GM12874 (cell line): ENCODE measurements around the gene SLC7A6.

Experiments
- CTCF ChIP-seq: IDR thresholded peaks from 2 replicates; pipeline ENCODE4 v1.5.1; 2011; ENCODE audit warnings: low read depth, mild to moderate bottlenecking, control low read depth, low read length, moderate library complexity; ENCODE audit not compliant: insufficient read depth

Gene SLC7A6

GRCh38 chr16:68231384-68232136, 32.8 kb upstream of the SLC7A6 start:
- TF ChIP-seq CTCF: no peak

- no peak for TF ChIP-seq CTCF
Measured at GRCh38 chr16:68232335-68232734, 32.0 kb upstream of the SLC7A6 start.

- no peak for TF ChIP-seq CTCF
Measured at GRCh38 chr16:68233085-68233834, 31.1 kb upstream of the SLC7A6 start.

- TF ChIP-seq CTCF: no peak
Measured at GRCh38 chr16:68233835-68234187, 30.5 kb upstream of the SLC7A6 start.

- no peak for TF ChIP-seq CTCF
Measured at GRCh38 chr16:68234188-68235107, 29.9 kb upstream of the SLC7A6 start.

- TF ChIP-seq CTCF: no peak
Measured at GRCh38 chr16:68235108-68235886, 29.0 kb upstream of the SLC7A6 start.

GRCh38 chr16:68235887-68236136, 28.5 kb upstream of the SLC7A6 start, which contains the start of gene ESRP2:
Gene ESRP2 (minus strand): TSS chr16:68236127. CDS start chr16:68236045, 82 bp downstream.
- TF ChIP-seq CTCF: no peak
